Tibial artery (tissue), 4 donors: ENCODE data around the gene LBHD2.

Source experiments
- DNase-seq, 2 donors: peaks; one replicate each; pipeline ENCODE4 v3.0.0-alpha.2; 2019
- H3K27ac ChIP-seq, 2 donors: fragments of 200-600 bp; sonication (generic) in 1 of 2; 1 replicate in 1 of 2; 2 replicates in 1 of 2; pipeline ENCODE4 v1.5.1; 2018 to 2019; ENCODE audit warnings: mild to moderate bottlenecking in 1 of 2
- H3K27me3 ChIP-seq, 2 donors: fragments of 200-600 bp; sonication (generic) in 1 of 2; one replicate each; pipeline versions ENCODE4 v1.5.1 to v1.6.0; 2016 to 2019
- H3K36me3 ChIP-seq, 3 donors: fragments of 200-600 bp; sonication (generic) in 2 of 3; one replicate each; pipeline ENCODE4 v1.5.1; 2016 to 2019; ENCODE audit warnings: mild to moderate bottlenecking in 2 of 3
- H3K4me1 ChIP-seq, 4 donors: fragments of 200-600 bp; sonication (generic) in 2 of 4; 1 replicate in 3 of 4; 2 replicates in 1 of 4; pipeline ENCODE4 v1.5.1; 2016 to 2019
- H3K4me3 ChIP-seq, 2 donors: fragments of 200-600 bp; sonication (generic) in 1 of 2; 1 replicate in 1 of 2; 2 replicates in 1 of 2; pipeline ENCODE4 v1.5.1; 2018 to 2019; ENCODE audit warnings: mild to moderate bottlenecking in 2 of 2
- H3K9me3 ChIP-seq, 3 donors: fragments of 200-600 bp; sonication (generic) in 1 of 3; one replicate each; pipeline ENCODE4 v1.5.1; 2016 to 2019
- intact Hi-C: fragments of 100-400 bp; cut with DNase I; formaldehyde crosslinking; loops from one replicate; pipeline ENCODE4 v1.15.0; 2023; ENCODE audit warnings: low total_unique reads
- TF ChIP-seq, protein P1 (sequence below), 2 experiments: fragments of 200-600 bp in 1 of 2; fragments of 450-650 bp in 1 of 2; IDR thresholded peaks; one replicate each; pipeline ENCODE4 v1.5.1; 2017 to 2019; ENCODE audit warnings: antibody characterized with exemption in 2 of 2, mild to moderate bottlenecking in 1 of 2, moderate library complexity in 1 of 2

The LBHD2 gene

DNA sequence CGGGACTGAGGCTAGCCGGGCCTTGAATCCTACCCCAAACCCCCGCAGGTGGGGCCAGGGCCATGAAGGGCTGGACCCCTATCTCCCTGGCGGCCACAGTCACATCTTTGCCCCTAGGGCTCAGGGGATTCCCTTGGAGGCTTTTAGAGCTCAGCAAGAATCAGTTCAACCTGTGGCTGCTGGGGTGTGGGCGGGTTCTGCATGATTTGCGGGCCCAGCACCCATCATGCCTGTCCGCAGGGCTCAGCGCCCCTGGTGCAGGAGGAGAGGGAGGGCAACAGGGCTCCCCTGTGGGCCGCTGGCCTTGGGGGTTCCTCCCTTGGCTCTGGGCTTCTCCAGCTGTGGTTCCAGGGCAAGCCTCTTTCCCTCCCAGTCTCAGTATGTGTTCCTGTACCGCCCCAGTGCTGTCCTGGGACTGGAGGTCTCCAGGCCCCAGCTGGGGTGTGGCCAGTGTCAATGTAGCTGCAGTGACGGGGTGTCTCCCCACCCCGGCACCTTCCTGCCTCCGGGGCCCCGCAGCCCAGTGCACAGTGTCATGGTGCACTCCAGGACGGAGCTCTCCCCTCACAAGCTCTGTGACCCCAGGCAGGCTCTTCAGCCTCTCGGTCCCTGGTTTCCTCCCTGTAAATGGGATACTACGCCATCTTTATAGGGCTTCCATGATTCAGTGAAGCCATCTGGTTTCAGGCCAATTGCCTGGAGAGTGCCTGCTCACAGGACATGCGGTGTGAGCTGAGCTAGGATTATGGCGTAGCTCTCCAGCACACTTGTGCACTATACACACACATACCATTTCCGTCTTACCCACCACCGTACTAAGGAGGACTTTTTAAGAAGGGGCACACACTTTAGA lies 9.9 kb upstream of the LBHD2 start:
- H3K36me3 ChIP-seq, result no peaks in the 10 kb centered on the region
- H3K4me3 ChIP-seq, result no peak overlapping the region
- H3K9me3 ChIP-seq, result no peaks in the 10 kb centered on the region
- H3K27me3 ChIP-seq, result peaks cover 0 to 4% of the 10 kb centered on the region in 2 donors
- no peak for DNase-seq
- TF ChIP-seq, protein P1, sequence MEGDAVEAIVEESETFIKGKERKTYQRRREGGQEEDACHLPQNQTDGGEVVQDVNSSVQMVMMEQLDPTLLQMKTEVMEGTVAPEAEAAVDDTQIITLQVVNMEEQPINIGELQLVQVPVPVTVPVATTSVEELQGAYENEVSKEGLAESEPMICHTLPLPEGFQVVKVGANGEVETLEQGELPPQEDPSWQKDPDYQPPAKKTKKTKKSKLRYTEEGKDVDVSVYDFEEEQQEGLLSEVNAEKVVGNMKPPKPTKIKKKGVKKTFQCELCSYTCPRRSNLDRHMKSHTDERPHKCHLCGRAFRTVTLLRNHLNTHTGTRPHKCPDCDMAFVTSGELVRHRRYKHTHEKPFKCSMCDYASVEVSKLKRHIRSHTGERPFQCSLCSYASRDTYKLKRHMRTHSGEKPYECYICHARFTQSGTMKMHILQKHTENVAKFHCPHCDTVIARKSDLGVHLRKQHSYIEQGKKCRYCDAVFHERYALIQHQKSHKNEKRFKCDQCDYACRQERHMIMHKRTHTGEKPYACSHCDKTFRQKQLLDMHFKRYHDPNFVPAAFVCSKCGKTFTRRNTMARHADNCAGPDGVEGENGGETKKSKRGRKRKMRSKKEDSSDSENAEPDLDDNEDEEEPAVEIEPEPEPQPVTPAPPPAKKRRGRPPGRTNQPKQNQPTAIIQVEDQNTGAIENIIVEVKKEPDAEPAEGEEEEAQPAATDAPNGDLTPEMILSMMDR (IDR thresholded peaks at IDR 0.05), result no peak
- peak overlapping the region in 1 of 2 donors; percentile 6 for H3K27ac ChIP-seq
- H3K4me1 ChIP-seq, result peaks cover 0 to 15% (median 10%) of the 10 kb centered on the region in 4 donors
- intact Hi-C loops, result no loop called here

DNA sequence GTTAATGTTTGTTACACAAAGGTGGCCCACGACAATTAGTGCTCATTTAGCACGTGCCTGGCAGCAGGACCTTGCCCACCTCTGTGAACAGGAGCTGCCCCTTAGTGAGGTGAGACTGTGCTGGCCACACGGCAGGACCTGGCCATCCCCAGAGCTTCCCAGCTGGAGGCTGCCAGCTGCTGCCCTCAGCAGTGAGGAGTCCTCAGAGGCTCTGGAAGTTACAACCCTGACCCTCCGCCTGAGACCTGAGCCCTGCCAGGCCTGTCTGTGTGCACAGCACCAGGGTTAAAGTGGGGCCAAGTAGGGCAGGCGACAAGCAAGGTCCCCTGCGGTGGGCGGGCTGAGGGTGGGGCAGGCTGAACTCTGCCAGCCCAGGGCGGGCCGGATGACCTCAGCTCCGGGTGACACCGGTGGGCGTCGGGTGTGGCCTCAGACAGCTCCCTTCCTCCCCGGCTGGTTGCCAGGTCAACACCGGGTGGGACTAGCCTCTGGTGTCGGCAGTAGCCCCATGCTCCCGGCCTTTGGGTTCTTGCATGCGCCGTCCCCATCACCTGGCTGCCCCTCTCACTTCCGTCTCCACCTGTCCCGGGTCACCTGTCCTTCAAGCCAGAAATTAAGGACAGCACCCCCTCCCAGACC lies 9.2 kb upstream of the LBHD2 start:
- Histone ChIP-seq H3K27me3 (peaks cover 0 to 9% of the 10 kb centered on the region in 2 donors), H3K4me3 (peak overlapping the region; percentile 48 to 52), H3K27ac (peak overlapping the region; percentile 59 to 61), H3K9me3 (no peaks in the 10 kb centered on the region), H3K4me1 (peaks cover 0 to 15% (median 10%) of the 10 kb centered on the region in 4 donors), H3K36me3 (no peaks in the 10 kb centered on the region)
- peak; percentile 58 to 78 for DNase-seq
- intact Hi-C loops, result no loop called here
- TF ChIP-seq, protein P1 (IDR thresholded peaks at IDR 0.05), result no peak

DNA sequence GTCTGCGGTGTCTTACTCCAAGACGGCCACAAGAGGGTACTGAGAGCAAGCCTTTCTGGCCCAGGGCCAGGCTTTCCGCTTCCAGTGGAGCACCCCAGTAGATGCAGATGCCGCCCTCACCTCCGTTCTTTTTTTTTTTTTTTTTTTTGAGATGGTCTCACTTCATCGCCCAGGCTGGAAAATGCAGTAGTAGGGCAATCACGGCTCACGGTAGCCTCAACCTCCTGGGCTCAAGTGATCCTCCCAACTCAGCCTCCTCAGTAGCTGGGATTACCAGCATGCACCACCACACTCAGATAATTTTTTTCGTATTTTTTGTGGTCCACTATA lies 5.6 kb upstream of the LBHD2 start:
- Histone ChIP-seq H3K27me3 (peaks cover 0 to 31% of the 10 kb centered on the region in 2 donors), H3K9me3 (no peaks in the 10 kb centered on the region), H3K4me3 (no peak overlapping the region), H3K36me3 (no peaks in the 10 kb centered on the region), H3K4me1 (peaks cover 0 to 15% (median 10%) of the 10 kb centered on the region in 4 donors), H3K27ac (no peak overlapping the region)
- TF ChIP-seq, protein P1 (IDR thresholded peaks at IDR 0.05), result peak; percentile 56 to 59
- peak; percentile 79 to 83 for DNase-seq
- intact Hi-C loops, result no loop called here

DNA sequence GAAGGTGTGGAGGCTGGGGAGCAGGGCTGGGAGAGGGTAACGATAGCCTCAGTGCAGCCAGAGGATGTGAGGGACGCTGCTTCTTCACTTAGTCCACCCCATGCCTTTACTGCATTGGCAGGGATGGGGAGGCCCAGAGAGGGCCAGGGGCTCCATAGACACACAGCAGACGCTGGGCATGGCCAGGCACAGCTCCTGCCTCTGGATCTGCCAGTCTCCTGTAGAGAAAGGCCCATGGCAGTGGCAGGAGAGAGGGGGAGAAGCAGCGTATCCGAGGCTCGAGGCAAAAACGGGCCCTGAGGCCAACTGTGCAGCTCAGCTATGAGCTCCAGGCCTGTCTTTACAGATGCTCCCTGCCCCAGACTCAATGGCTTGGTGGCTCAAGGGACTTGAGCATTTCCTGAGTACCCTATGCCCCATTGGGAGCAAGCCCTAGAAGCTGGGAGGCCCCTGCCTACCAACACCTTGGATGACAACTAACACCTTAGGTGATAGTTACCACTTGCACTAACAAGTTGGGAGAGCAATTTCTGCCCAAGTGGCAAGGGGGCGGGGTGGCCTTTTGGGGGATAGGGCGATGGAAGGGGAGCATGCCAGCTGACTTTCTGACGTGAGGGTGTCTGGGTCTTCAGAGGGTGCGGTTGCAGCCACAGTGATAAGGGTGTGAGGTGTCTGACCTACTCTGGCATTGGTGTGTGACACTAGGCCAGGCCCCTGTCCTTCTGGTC lies 5.0 kb upstream of the LBHD2 start:
- Histone ChIP-seq H3K27ac (no peak overlapping the region), H3K27me3 (peaks cover 0 to 35% of the 10 kb centered on the region in 2 donors), H3K4me1 (peaks cover 0 to 17% (median 12%) of the 10 kb centered on the region in 4 donors), H3K9me3 (no peaks in the 10 kb centered on the region), H3K4me3 (no peak overlapping the region), H3K36me3 (no peaks in the 10 kb centered on the region)
- DNase-seq, result peak in 1 of 2 donors; percentile 60
- TF ChIP-seq, protein P1 (IDR thresholded peaks at IDR 0.05), result no peak
- intact Hi-C loops, result no loop called here

DNA sequence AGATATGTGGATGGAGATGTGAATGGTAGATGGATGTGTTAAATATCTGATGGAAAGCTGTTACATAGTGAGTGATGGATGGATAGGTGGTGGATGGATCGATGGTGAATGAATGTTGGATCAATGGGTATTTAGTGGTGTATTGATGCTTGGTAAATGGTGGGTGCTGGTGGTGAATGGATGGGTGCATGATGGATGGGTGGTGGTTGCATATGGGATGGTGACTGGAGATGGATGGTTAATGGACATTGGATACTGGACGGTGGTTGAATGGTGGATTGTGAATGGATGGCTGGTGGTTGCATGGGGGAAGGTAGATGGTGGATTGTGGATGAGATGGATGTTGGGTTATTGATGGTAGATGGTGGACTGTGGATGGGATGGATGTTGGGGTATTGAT lies 2.1 kb upstream of the LBHD2 start:
- Histone ChIP-seq H3K27ac (no peak overlapping the region), H3K4me3 (no peak overlapping the region), H3K27me3 (peaks cover 0 to 63% of the 10 kb centered on the region in 2 donors), H3K36me3 (no peaks in the 10 kb centered on the region), H3K9me3 (no peaks in the 10 kb centered on the region), H3K4me1 (peaks cover 0 to 7% (median 5%) of the 10 kb centered on the region in 4 donors)
- TF ChIP-seq, protein P1 (IDR thresholded peaks at IDR 0.05), result no peak
- no peak for DNase-seq
- intact Hi-C loops, result no loop called here
